Gastroesophageal sphincter (tissue), 3 donors: Measurements from ENCODE around the gene FAAP100.

Experiments
- POLR2AphosphoS5 ChIP-seq: sonication (generic); formaldehyde crosslinking; IDR thresholded peaks from one replicate; pipeline ENCODE4 v1.6.1; 2017; ENCODE audit warnings: antibody characterized with exemption
- TF ChIP-seq, protein P1 (sequence below), 4 experiments: fragments of 200-600 bp in 2 of 4; fragments of 450-650 bp in 2 of 4; sonication (generic) in 1 of 4; IDR thresholded peaks; one replicate each; pipeline ENCODE4 v1.5.1; 2017 to 2019; ENCODE audit warnings: antibody characterized with exemption in 4 of 4, mild to moderate bottlenecking in 2 of 4, moderate library complexity in 2 of 4

DNA sequence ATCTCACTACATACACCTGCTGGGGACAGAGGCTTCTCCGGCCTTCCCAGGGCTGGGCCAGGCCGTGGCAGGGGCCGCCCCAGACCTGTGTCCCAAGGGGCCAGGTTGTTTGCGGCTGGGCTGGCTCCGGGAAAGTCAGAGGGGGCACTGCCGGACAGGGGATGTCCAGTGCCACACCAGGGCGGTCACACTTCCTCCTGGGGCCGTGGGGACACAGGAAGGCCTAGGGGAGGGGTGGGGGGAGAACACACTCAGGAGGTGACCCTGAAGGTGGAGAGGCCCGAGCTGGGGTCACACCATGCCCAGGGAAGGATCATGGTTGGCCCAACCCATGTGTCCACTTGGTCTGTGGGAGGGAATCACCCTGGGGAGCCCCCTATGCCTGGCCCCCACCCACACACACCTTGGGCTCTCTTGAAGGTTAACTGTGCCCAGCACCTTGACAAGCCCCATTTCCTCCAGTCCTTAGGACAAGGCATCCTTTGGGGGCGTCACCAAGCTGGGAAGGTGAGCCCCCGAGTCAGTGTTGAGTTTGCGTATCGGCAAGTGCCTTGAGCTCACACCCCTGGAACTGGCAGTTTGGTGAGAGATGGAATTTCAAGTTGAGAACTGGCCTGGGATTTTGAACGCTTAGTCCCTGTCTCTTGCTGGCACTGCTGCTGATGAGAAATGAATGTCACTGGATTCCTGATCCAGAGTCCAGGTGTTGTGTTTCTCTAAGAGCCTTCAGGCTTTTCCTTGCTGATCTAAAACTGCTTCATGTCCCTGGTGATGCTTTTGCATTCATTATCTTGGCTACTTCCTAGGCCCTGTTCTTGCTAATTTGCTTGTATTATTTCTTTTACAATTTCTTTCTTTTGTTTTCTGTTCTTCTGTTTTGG lies 31.9 kb downstream of the FAAP100 start:
- TF ChIP-seq, protein P1, sequence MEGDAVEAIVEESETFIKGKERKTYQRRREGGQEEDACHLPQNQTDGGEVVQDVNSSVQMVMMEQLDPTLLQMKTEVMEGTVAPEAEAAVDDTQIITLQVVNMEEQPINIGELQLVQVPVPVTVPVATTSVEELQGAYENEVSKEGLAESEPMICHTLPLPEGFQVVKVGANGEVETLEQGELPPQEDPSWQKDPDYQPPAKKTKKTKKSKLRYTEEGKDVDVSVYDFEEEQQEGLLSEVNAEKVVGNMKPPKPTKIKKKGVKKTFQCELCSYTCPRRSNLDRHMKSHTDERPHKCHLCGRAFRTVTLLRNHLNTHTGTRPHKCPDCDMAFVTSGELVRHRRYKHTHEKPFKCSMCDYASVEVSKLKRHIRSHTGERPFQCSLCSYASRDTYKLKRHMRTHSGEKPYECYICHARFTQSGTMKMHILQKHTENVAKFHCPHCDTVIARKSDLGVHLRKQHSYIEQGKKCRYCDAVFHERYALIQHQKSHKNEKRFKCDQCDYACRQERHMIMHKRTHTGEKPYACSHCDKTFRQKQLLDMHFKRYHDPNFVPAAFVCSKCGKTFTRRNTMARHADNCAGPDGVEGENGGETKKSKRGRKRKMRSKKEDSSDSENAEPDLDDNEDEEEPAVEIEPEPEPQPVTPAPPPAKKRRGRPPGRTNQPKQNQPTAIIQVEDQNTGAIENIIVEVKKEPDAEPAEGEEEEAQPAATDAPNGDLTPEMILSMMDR (IDR thresholded peaks at IDR 0.05): no peak
- no peak for TF ChIP-seq POLR2AphosphoS5
